HEK293T (cell line): ENCODE measurements around the gene RTRAF.

Source experiments
- BHLHE40 ChIP-seq: fragments of 450-650 bp; IDR thresholded peaks from 2 replicates; pipeline ENCODE4 v1.6.1; 2016; ENCODE audit warnings: mild to moderate bottlenecking, moderate library complexity, borderline replicate concordance
- CTBP1 ChIP-seq: fragments of 450-650 bp; IDR thresholded peaks from 2 replicates; pipeline ENCODE4 v1.6.1; 2016; ENCODE audit warnings: borderline replicate concordance
- ELF4 ChIP-seq: fragments of 450-650 bp; IDR thresholded peaks from 2 replicates; pipeline ENCODE4 v1.6.1; 2017; ENCODE audit warnings: antibody characterized with exemption
- FOXK2 ChIP-seq: fragments of 450-650 bp; IDR thresholded peaks from 2 replicates; pipeline ENCODE4 v1.6.1; 2016; ENCODE audit warnings: mild to moderate bottlenecking
- FOXM1 ChIP-seq: fragments of 450-650 bp; IDR thresholded peaks from 2 replicates; pipeline ENCODE4 v1.6.1; 2017; ENCODE audit warnings: mild to moderate bottlenecking, borderline replicate concordance
- HDGF ChIP-seq: fragments of 450-650 bp; IDR thresholded peaks from 2 replicates; pipeline ENCODE4 v1.6.1; 2017; ENCODE audit warnings: antibody characterized with exemption, borderline replicate concordance
- NFRKB ChIP-seq: fragments of 450-650 bp; IDR thresholded peaks from 2 replicates; pipeline ENCODE4 v1.6.1; 2016; ENCODE audit warnings: mild to moderate bottlenecking, moderate library complexity
- PKNOX1 ChIP-seq: fragments of 450-650 bp; IDR thresholded peaks from 2 replicates; pipeline ENCODE4 v1.6.1; 2016
- SP1 ChIP-seq: fragments of 450-650 bp; IDR thresholded peaks from 2 replicates; pipeline ENCODE4 v1.6.1; 2017
- TARDBP ChIP-seq: fragments of 450-650 bp; IDR thresholded peaks from 2 replicates; pipeline ENCODE4 v1.6.1; 2016
- ZNF384 ChIP-seq: fragments of 450-650 bp; IDR thresholded peaks from 2 replicates; pipeline ENCODE4 v1.6.1; 2016

- TF ChIP-seq TARDBP, result no peak
- no peak for TF ChIP-seq HDGF
- TF ChIP-seq ELF4, result no peak
- TF ChIP-seq FOXK2, result no peak
- TF ChIP-seq NFRKB, result no peak
- no peak for TF ChIP-seq FOXM1
- no peak for TF ChIP-seq CTBP1
- TF ChIP-seq BHLHE40, result no peak
- no peak for TF ChIP-seq SP1
- TF ChIP-seq PKNOX1, result no peak
- no peak for TF ChIP-seq ZNF384
Measured at GRCh38 chr14:52015411-52016030, 26.2 kb downstream of the RTRAF start.
